Measurements from ENCODE around the gene INPP4A. TPM values are rescaled to one million over a fixed set of nuclear protein-coding genes. Genes with fewer than 3 reads are reported as not detected.

The INPP4A gene
- total RNA-seq, 2 donors from 2014 or later, result 10.9 to 12.2 TPM

DNA sequence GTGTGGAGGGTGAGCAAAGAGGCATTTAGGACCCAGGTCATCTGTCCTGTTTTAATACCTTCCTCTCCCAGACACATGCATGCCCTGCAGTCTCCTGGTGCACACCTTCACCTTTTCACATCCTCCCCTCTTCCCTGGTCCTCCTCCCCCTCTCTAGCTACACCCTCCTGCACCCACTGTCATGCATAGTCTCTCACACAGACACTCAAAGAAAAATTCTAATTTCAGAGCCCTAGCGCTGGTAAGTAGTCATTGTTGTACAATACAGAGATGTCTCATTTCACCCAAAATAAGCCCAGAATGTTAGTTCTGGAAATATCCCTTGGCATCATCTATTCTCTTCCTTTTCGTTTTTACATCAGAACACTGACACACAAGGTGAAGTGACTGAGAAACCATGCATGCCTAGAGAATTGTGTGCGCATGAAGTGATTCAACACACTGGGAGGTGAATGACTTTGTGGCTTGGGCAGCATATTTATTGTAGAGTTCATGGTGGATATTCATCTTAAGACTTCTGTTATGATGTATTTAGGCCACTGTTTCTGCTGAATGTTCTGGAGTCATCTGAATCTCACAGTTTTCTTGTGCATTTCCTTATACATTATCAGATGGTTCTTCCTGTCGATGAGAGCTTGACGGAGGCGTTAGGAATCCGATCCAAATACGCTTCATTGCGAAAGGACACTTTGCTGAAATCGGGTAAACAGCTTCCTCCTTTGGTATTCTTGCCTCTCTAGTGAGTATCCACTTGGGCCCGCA is 93.8 kb downstream of the INPP4A start:
- no peak for TF ChIP-seq POLR2A (IDR thresholded peaks at IDR 0.05)
- TF ChIP-seq, protein P1, sequence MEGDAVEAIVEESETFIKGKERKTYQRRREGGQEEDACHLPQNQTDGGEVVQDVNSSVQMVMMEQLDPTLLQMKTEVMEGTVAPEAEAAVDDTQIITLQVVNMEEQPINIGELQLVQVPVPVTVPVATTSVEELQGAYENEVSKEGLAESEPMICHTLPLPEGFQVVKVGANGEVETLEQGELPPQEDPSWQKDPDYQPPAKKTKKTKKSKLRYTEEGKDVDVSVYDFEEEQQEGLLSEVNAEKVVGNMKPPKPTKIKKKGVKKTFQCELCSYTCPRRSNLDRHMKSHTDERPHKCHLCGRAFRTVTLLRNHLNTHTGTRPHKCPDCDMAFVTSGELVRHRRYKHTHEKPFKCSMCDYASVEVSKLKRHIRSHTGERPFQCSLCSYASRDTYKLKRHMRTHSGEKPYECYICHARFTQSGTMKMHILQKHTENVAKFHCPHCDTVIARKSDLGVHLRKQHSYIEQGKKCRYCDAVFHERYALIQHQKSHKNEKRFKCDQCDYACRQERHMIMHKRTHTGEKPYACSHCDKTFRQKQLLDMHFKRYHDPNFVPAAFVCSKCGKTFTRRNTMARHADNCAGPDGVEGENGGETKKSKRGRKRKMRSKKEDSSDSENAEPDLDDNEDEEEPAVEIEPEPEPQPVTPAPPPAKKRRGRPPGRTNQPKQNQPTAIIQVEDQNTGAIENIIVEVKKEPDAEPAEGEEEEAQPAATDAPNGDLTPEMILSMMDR (IDR thresholded peaks at IDR 0.05), result no peak

GRCh38 chr2:98539056-98539735 is 94.5 kb downstream of the INPP4A start:
- H3K9me3 ChIP-seq, result no peaks in the 10 kb centered on the region
- peaks cover 0 to 7% of the 10 kb centered on the region in 2 donors for H3K36me3 ChIP-seq (replicated peaks in 1 of 2; ENCODE audit: insufficient read depth in 1 of 2, low read depth in 2 of 2)
- TF ChIP-seq, protein P1 (IDR thresholded peaks at IDR 0.05), result no peak
- no peak for TF ChIP-seq POLR2A (IDR thresholded peaks at IDR 0.05)
- 92 to 97% methylated on average over 8 to 13 of the region's 13 CpGs for WGBS, 2 donors
- no peaks in the 10 kb centered on the region for H3K4me1 ChIP-seq
- no peak overlapping the region for H3K27ac ChIP-seq
- ATAC-seq, result no peak
- intact Hi-C loops (cut with DNase I), result no loop called here
- no peaks in the 10 kb centered on the region for H3K27me3 ChIP-seq
- DNase-seq, result no peak
- no peak overlapping the region for H3K4me3 ChIP-seq

More for the DNA sequence above, 93.8 kb downstream of the INPP4A start:
- DNase-seq, result no peak
- Histone ChIP-seq H3K9me3 (no peaks in the 10 kb centered on the region), H3K4me1 (no peaks in the 10 kb centered on the region), H3K27me3 (no peaks in the 10 kb centered on the region), H3K4me3 (no peak overlapping the region), H3K27ac (no peak overlapping the region), H3K36me3 (replicated peaks in 1 of 2; ENCODE audit: insufficient read depth in 1 of 2, low read depth in 2 of 2) (peaks cover 0 to 2% of the 10 kb centered on the region in 2 donors)
- intact Hi-C loops (cut with DNase I), result no loop called here
- ATAC-seq, result no peak
- 84 to 90% methylated on average over 11 of the region's 11 CpGs for WGBS, 2 donors

DNA sequence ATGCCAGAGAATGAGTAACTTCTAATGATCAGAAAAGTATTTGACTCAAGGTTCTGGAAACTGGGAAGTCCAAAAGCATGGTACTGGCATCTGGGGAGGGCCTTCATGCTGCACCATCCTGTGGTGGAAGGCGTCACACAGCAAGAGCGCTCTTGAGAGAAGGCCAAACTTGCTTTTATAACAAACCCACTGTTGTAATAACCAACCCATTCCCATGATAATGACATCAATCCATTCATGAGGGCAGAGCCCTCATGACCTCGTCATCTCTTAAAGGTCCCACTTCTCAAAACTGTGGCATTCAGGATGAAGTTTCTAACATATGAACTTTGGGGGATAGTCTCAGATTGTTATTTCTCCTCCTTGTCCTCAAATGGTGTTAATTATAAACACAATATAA is 95.9 kb downstream of the INPP4A start:
- Histone ChIP-seq H3K27me3 (no peaks in the 10 kb centered on the region), H3K27ac (no peak overlapping the region), H3K36me3 (replicated peaks in 1 of 2; ENCODE audit: insufficient read depth in 1 of 2, low read depth in 2 of 2) (peaks cover 4 to 8% of the 10 kb centered on the region in 2 donors), H3K4me3 (no peak overlapping the region), H3K4me1 (no peaks in the 10 kb centered on the region), H3K9me3 (no peaks in the 10 kb centered on the region)
- intact Hi-C loops (cut with DNase I), result no loop called here
- ATAC-seq, result no peak
- no peak for TF ChIP-seq POLR2A (IDR thresholded peaks at IDR 0.05)
- TF ChIP-seq, protein P1 (IDR thresholded peaks at IDR 0.05), result no peak
- WGBS, 2 donors, result 98% methylated on average over 3 of the region's 3 CpGs
- DNase-seq, result no peak

- no peak for TF ChIP-seq POLR2A (IDR thresholded peaks at IDR 0.05)
- TF ChIP-seq, protein P1 (IDR thresholded peaks at IDR 0.05), result no peak
- intact Hi-C loops (cut with DNase I), result no loop called here
- no peaks in the 10 kb centered on the region for H3K9me3 ChIP-seq
- no peak for ATAC-seq
- H3K36me3 ChIP-seq (replicated peaks in 1 of 2; ENCODE audit: insufficient read depth in 1 of 2, low read depth in 2 of 2), result peaks cover 4 to 10% of the 10 kb centered on the region in 2 donors
- H3K27ac ChIP-seq, result no peak overlapping the region
- no peak for DNase-seq
- H3K4me3 ChIP-seq, result no peak overlapping the region
- H3K27me3 ChIP-seq, result no peaks in the 10 kb centered on the region
- no peaks in the 10 kb centered on the region for H3K4me1 ChIP-seq
Measured at GRCh38 chr2:98541489-98541888, 96.8 kb downstream of the INPP4A start.
